GM21528 (cell line): Measurements from ENCODE around the gene DUSP6.

ENCODE experiments used
- ATAC-seq: cut with Tn5 transposase; IDR thresholded peaks from one replicate; pipeline ENCODE4 v1.9.1; 2021; ENCODE audit warnings: mild to moderate bottlenecking, moderate library complexity; ENCODE audit not compliant: unreplicated experiment, low FRiP score

DUSP6 gene

GRCh38 chr12:89335452-89336244 lies 16.7 kb downstream of the DUSP6 start:
- no peak for ATAC-seq

DNA sequence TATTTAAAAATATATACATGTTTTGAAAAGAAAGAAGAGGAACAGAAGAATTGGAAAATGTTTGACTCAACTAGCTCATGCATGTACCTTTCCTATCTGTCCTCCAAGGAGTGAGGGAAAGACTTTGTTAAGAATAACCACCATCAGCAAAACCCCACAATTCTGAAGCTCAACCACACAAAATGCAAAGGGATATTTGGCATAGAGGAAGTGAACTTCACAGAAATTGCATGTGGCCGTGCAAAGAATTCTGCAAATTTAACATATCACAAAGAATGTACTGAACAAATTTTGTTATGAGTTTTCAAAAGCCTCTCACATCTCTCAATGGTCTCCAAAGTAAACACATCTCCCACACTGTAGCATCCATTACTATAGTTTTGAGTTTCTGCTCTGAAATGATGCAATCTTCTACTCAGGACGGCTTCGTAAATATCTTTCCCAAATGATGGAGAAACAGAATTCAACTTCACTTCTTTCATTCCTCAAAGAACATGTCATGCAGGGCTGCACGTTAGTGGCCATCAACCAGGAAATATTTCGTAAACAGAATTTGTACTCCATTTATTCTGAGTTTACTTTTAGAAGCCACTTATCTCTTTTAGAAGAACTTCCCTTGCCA lies 17.6 kb downstream of the DUSP6 start:
- no peak for ATAC-seq

GRCh38 chr12:89333564-89334252 lies 18.6 kb downstream of the DUSP6 start:
- ATAC-seq: no peak

GRCh38 chr12:89328151-89329030 lies 23.9 kb downstream of the DUSP6 start:
- no peak for ATAC-seq

- ATAC-seq: no peak
These were observed 24.7 kb downstream of the DUSP6 start for GRCh38 chr12:89327486-89328094.

GRCh38 chr12:89326239-89327040 lies 25.9 kb downstream of the DUSP6 start:
- ATAC-seq: no peak

- ATAC-seq: no peak
These were observed 26.8 kb downstream of the DUSP6 start for GRCh38 chr12:89325495-89325894.

DNA sequence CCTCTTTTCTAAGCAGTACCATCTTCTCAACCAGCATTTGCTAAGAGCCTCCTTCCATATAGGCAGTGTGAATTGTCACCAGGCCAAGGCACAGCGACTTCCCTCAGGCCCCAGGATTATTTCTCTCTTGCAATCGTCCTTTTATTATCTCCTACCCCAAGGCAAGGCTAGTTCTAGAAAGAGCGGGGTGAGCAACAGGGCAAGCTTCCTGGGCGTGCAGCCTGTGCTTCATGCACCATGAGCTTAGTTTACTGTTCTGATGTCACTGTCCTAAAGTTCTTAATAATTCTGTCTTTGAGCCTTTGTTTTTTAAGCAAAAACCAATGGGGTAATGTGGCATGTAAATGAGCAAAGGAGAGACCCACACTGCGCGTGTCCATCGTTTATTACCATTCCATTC lies 27.9 kb downstream of the DUSP6 start:
- ATAC-seq: no peak

DNA sequence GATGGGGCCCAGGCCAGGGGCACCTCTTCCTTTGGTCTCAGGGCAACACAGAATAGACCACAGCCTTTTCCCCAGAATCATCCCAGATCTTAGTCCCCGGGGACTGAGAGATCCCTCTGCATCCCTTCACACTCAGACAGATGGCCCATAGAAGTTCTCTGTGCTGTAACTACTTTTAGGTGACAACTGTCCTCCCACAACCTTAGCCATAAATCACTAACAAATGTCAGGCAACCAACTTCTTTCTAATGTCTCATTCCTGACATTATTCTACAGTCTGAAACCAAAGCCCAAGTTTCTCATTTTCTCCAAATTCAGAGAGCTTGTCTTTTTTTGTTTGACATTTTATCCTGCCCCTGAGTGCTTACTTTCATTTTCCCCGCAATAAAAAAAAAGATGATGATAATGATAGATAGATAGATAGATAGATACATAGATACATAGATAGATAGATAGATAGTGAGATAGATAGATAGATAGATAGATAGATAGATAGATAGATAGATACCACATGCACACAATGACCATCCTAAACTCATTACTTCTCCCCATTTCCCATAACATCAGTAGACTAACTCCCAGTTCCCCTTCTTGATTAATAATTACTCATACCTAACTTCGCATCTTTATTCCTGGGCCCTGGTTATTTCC lies 28.6 kb downstream of the DUSP6 start:
- ATAC-seq: no peak

DNA sequence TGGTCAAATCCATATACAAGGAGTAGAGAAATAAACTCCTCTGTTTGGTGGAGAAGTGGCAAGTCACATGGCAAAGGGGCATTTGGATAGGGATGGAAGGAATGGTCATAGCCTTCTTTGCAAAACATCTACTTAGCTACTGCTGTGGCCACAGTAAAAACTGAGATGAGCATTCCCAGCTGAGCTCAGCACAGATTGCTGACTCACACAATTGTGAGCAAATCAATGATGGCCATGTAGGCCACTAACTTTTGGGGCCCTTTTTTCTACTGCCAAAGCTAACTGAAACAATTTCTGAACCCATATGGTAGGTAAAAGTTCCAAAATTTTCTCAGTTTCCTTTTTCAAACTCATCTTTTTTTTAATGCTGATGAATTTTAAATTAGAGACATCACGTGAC lies 31.6 kb downstream of the DUSP6 start:
- ATAC-seq: no peak

DNA sequence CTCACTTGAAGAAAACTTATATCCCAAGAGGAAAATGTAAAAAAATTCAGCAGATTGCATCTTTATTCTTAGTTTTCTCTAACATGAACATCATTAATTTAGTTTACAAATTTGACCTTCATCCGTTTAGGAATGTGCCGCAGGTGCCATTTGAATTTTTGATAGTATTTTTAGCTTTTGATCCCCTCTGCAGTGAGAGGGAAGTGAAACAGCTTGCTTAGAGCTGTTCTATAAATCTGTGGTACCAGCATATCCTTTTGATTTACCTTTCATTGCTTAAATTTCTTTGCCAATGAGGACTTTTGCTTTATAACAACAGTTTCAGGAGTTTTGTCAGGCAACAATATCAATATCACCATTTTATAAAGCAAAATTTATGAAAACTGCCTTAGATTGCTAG lies 32.7 kb downstream of the DUSP6 start:
- ATAC-seq: no peak

DNA sequence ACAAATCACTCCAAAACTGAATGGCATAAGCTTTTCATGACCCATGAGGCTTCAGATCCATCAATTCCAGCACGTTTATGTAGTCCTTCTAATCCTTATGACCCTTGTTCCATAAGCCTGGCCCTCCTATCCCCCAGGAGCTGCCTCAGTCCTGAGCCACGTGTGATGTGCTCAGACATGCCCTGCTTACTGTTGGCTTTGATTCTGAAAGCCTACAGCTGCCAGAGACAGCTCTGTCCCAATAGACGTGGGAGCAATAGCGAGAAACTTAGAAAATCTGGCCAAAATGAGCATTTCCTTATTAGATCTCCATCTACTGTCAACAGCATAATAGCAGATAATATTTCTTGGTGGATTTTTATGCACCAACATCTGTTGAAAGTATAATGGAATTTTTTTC lies 33.2 kb downstream of the DUSP6 start:
- no peak for ATAC-seq

- ATAC-seq: no peak
These were observed 35.6 kb downstream of the DUSP6 start for GRCh38 chr12:89316705-89317139.

- ATAC-seq: no peak
These were observed 38.1 kb downstream of the DUSP6 start for GRCh38 chr12:89314060-89314761.

GRCh38 chr12:89311703-89312293 lies 40.5 kb downstream of the DUSP6 start:
- ATAC-seq: no peak

- no peak for ATAC-seq
These were observed 42.5 kb downstream of the DUSP6 start for GRCh38 chr12:89309815-89310214.

DNA sequence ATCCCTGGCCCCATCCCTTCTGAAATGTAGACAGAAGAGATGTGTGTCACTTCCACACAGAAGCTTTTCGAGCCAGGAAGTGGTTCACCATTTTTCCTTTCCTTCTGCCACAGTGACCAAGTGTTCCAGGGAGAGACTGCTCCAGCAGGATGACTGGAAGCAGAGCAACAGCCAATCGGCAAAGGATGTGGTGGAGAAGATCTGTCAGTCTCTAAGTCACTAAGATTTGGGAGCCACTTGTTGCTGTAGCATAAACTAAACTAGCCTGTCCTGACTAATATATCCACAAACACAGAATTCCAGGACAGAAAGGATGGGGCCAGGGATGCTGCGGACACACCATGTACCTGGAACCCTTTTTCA lies 42.9 kb downstream of the DUSP6 start:
- ATAC-seq: no peak
